K562 (cell line): Measurements from ENCODE around the gene PAX5. TPM values are rescaled to one million over a fixed set of nuclear protein-coding genes. Genes with fewer than 3 reads are reported as not detected.

Experiments
- ATAC-seq: fragments of 200-7000 bp; cut with Tn5 transposase; 3 replicates; pipeline ENCODE4 v1.9.1; 2020; ENCODE audit warnings: moderate library complexity
- BruUV-seq: library from RNA; stranded (reverse); fragments of 400-500 nt; replicated peaks from 2 replicates; lab custom pipeline; 2021; lab: Mats Ljungman, UMichigan
- CTCF ChIA-PET: fragments of 300-600 bp; formaldehyde crosslinking; extraction: SDS; loops from one replicate; lab custom pipeline; 2021; ENCODE audit warnings: low intra/inter-chr PET ratio; lab: Yijun Ruan, JAX
- POLR2A ChIA-PET: fragments of 300-600, 350-650 bp; sonication (Branson Sonifier 250); formaldehyde crosslinking; extraction: SDS; loops from one replicate; lab custom pipeline; 2021; ENCODE audit warnings: antibody characterized with exemption, inconsistent platforms; lab: Yijun Ruan, JAX
- DNase-seq, 4 experiments: peaks; one replicate each; pipeline versions ENCODE4 v3.0.0 to v3.0.0-alpha.2; 2011 to 2018; ENCODE audit warnings: low spot score in 3 of 4, mixed read lengths in 3 of 4; ENCODE audit errors: extremely low read depth in 1 of 4
- FAIRE-seq: peaks from 2 replicates; lab custom pipeline; 2011; peaks lifted over from hg19 to GRCh38; lab: Jason Lieb, UNC
- H2AFZ ChIP-seq: 2 replicates; pipeline ENCODE4 v1.6.0; 2011; ENCODE audit warnings: low read depth, low read length, control low read depth, inconsistent platforms
- H3K27ac ChIP-seq: fragments of 200-600 bp; 3 replicates; pipeline ENCODE4 v1.8.0; 2011; ENCODE audit warnings: low read depth, mild to moderate bottlenecking, control low read depth, inconsistent platforms, low read length, moderate library complexity, mixed read lengths; ENCODE audit errors: extremely low read depth
- H3K27me3 ChIP-seq, 2 experiments: fragments of 300-600 bp in 1 of 2; 2 replicates in 1 of 2; 3 replicates in 1 of 2; pipeline versions ENCODE4 v1.6.0 to v1.8.0; 2011; ENCODE audit warnings: inconsistent platforms in 2 of 2, low read length in 2 of 2, mild to moderate bottlenecking in 1 of 2, mixed read lengths in 1 of 2, moderate library complexity in 1 of 2; ENCODE audit not compliant: control insufficient read depth in 2 of 2, insufficient read depth in 2 of 2
- H3K36me3 ChIP-seq: fragments of 300-600 bp; 3 replicates; pipeline ENCODE4 v1.8.0; 2011; ENCODE audit warnings: mild to moderate bottlenecking, low read length, inconsistent platforms; ENCODE audit not compliant: control insufficient read depth, insufficient read depth
- H3K4me1 ChIP-seq, 2 experiments: fragments of 200-600 bp in 1 of 2; replicated peaks in 1 of 2; 2 replicates in 1 of 2; 3 replicates in 1 of 2; pipeline versions ENCODE4 v1.5.1 to v1.8.0; 2011; ENCODE audit warnings: inconsistent platforms in 2 of 2, low read length in 2 of 2, mild to moderate bottlenecking in 1 of 2, mixed read lengths in 1 of 2, moderate library complexity in 1 of 2; ENCODE audit not compliant: control insufficient read depth in 2 of 2, insufficient read depth in 2 of 2
- H3K4me2 ChIP-seq: 2 replicates; pipeline ENCODE4 v1.6.1; 2011; ENCODE audit warnings: low read length, control low read depth, inconsistent platforms, mixed read lengths; ENCODE audit not compliant: insufficient read depth
- H3K4me3 ChIP-seq: fragments of 200-600 bp; sonication (generic), shearing (Covaris generic); 2 replicates; pipeline ENCODE4 v1.5.1; 2016; ENCODE audit warnings: control low read depth, inconsistent platforms
- H3K79me2 ChIP-seq: fragments of 200-600 bp; 3 replicates; pipeline ENCODE4 v1.8.0; 2011; ENCODE audit warnings: low read length, inconsistent platforms; ENCODE audit not compliant: control insufficient read depth, insufficient read depth
- H3K9ac ChIP-seq, 2 experiments: 2 replicates each; pipeline versions ENCODE4 v1.6.0 to v1.6.1; 2011; ENCODE audit warnings: low read depth in 2 of 2, low read length in 2 of 2, control low read depth in 1 of 2, inconsistent platforms in 1 of 2, mild to moderate bottlenecking in 1 of 2, mixed read lengths in 1 of 2; ENCODE audit not compliant: insufficient read depth in 1 of 2
- H3K9me1 ChIP-seq: one replicate; pipeline ENCODE4 v1.6.0; 2011; ENCODE audit warnings: inconsistent platforms, mild to moderate bottlenecking, low read length, moderate library complexity; ENCODE audit not compliant: control insufficient read depth, insufficient read depth
- H3K9me3 ChIP-seq: replicated peaks from 2 replicates; pipeline ENCODE4 v1.5.1; 2011; ENCODE audit warnings: low read depth, low read length, inconsistent platforms; ENCODE audit not compliant: control insufficient read depth, insufficient read depth
- H4K20me1 ChIP-seq: replicated peaks from 2 replicates; pipeline ENCODE4 v1.6.1; 2011; ENCODE audit warnings: low read length, inconsistent platforms, mixed read lengths; ENCODE audit not compliant: control insufficient read depth, insufficient read depth
- BCOR ChIP-seq: fragments of 450-650 bp; IDR thresholded peaks from 2 replicates; pipeline ENCODE4 v1.6.1; 2016
- CHD1 ChIP-seq: fragments of 200-600 bp; sonication (generic); IDR thresholded peaks from one replicate; pipeline ENCODE4 v1.6.1; 2012; ENCODE audit warnings: mild to moderate bottlenecking, moderate library complexity, low read length, inconsistent platforms
- LEF1 ChIP-seq: fragments of 450-650 bp; IDR thresholded peaks from 2 replicates; pipeline ENCODE4 v1.6.1; 2016; ENCODE audit warnings: mild to moderate bottlenecking
- MTA1 ChIP-seq: fragments of 450-650 bp; IDR thresholded peaks from 2 replicates; pipeline ENCODE4 v1.6.1; 2017; ENCODE audit warnings: borderline replicate concordance
- RAD21 ChIP-seq, 2 experiments: fragments of 250-450 bp in 1 of 2; fragments of 450-650 bp in 1 of 2; sonication (Bioruptor Pico) in 1 of 2; formaldehyde crosslinking in 1 of 2; IDR thresholded peaks in 1 of 2; conservative IDR thresholded peaks in 1 of 2; 2 replicates each; pipeline versions ENCODE4 v1.4.0 to v1.8.0; 2020 to 2022; ENCODE audit warnings: mild to moderate bottlenecking in 2 of 2, moderate library complexity in 1 of 2
- SPI1 ChIP-seq: IDR thresholded peaks from 2 replicates; pipeline ENCODE4 v1.6.1; 2011; ENCODE audit warnings: low read depth, low read length, control low read depth, borderline replicate concordance
- SREBF2 ChIP-seq: sonication (generic); formaldehyde crosslinking; IDR thresholded peaks from 2 replicates; pipeline ENCODE4 v1.4.0; 2020; ENCODE audit warnings: mild to moderate bottlenecking, missing genetic modification reagents
- TSC22D4 ChIP-seq: fragments of 450-650 bp; IDR thresholded peaks from 2 replicates; pipeline ENCODE4 v1.6.1; 2016; ENCODE audit warnings: missing genetic modification characterization, missing biosample characterization, control low read depth
- ZBTB11 ChIP-seq, 3 experiments: fragments of 200-800 bp in 1 of 3; fragments of 250-450 bp in 1 of 3; fragments of 450-650 bp in 1 of 3; sonication (Bioruptor Pico) in 1 of 3; sonication (Bioruptor generic) in 1 of 3; formaldehyde crosslinking in 1 of 3; IDR thresholded peaks; 2 replicates each; pipeline versions ENCODE4 v1.6.1 to v1.8.0; 2016 to 2022; ENCODE audit warnings: mild to moderate bottlenecking in 2 of 3, missing genetic modification characterization in 2 of 3, missing compliant biosample characterization in 1 of 3, moderate library complexity in 1 of 3
- WGBS: fragments of 100-300 bp; shearing (Covaris generic); methylation state at CpG from one replicate; pipeline ENCODE4 v1.1.6; 2016; ENCODE audit warnings: low coverage, mixed read lengths; ENCODE audit not compliant: insufficient coverage; ENCODE audit errors: missing lambda C conversion rate; 5-methylcytosine and 5-hydroxymethylcytosine counted together
- in situ Hi-C: fragments of 300-500 bp; cut with MboI; formaldehyde crosslinking; loops from 4 replicates; pipeline ENCODE4 v1.15.0; 2018; ENCODE audit warnings: inconsistent platforms, mixed read lengths
- intact Hi-C: fragments of 100-400 bp; cut with micrococcal nuclease; formaldehyde crosslinking; loops from 2 replicates; pipeline ENCODE4 v1.14.2; 2022
- polyA plus RNA-seq, 8 experiments: library from polyadenylated mRNA; depleted of rRNA in 4 of 8; stranded (reverse) in 5 of 8; unstranded in 3 of 8; fragments of >200 nt; fragmentation: Nextera tagmentation in 2 of 8; fragmentation: Illumina TruSeq in 1 of 8; extraction: Ambion mirVana in 2 of 8; extraction: Trizol in 1 of 8; gene quantifications; 2 replicates each; pipeline versions ENCODE4 v1.2.1 to v1.2.3, GENCODE V29; 2011 to 2014; ENCODE audit warnings: inconsistent platforms in 1 of 8, missing spikeins in 1 of 8
- total RNA-seq, 7 experiments: library from RNA; depleted of rRNA in 6 of 7; stranded (reverse); fragments of >200 nt in 6 of 7; fragmentation: Illumina TruSeq in 2 of 7; extraction: Trizol in 2 of 7; gene quantifications; 2 replicates each; pipeline versions ENCODE4 v1.2.1 to v1.2.3, GENCODE V29; 2011 to 2021; ENCODE audit warnings: low replicate concordance in 1 of 7
- TF ChIP-seq, protein P1 (sequence below), 3 experiments: IDR thresholded peaks in 2 of 3; conservative IDR thresholded peaks in 1 of 3; 2 replicates each; pipeline ENCODE4 v1.5.1; 2011 to 2012; ENCODE audit warnings: low read length in 3 of 3, mild to moderate bottlenecking in 3 of 3, control low read depth in 2 of 3, improper control_type of control experiment in 1 of 3, inconsistent platforms in 1 of 3, low read depth in 1 of 3, mixed read lengths in 1 of 3, moderate library complexity in 1 of 3; ENCODE audit not compliant: insufficient read depth in 2 of 3
- TF ChIP-seq, protein P2 (sequence below): fragments of 450-650 bp; IDR thresholded peaks from 2 replicates; pipeline ENCODE4 v1.6.1; 2017; ENCODE audit warnings: antibody characterized with exemption, mild to moderate bottlenecking

PAX5 gene
- total and polyA plus RNA-seq, 9 of the 15 experiments (the other 6 are each of a cell fraction or from before 2014, with no cell fraction given), result 0.03 to 0.09 TPM; not detected in 7

DNA sequence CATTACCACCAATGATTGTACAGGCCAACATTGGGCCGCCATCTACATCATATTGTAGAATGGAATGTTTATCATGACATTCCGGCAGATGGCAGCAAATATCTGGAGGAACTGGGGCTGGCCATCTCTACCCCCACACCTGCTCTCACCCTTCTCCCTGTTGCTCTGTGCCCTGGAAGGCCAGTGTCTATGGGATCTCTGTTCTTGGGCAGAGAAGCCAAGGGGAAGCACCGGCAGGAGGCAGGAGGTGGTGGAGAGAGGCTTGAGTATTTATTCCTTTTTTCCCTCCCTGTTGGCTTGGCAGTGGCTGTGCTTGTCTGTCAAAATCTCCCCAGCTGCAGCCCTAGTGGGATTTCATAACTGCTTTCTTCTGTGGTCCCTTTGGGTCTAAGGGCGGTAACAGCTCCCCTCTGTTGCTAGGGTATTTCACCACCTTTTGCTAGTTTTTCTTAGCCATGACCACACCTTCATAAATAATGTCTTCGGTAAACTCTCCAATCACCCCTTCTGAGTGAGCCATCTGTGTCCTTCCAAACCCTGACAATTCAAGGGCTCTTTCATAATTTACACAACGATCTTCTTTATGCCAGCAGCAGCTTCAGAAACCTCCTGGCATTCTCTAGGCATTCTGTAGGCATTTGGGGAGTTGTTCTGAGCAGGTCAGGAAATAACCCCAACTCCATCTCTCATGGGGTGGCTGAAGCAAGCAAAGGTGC lies 235.6 kb downstream of the PAX5 start:
- DNase-seq, result peak; percentile 13 to 33 (median 18)
- Histone ChIP-seq H3K27ac (no peak overlapping the region), H3K4me1 (no peaks in the 10 kb centered on the region), H3K36me3 (no peaks in the 10 kb centered on the region), H2AFZ (no peak overlapping the region), H3K9me3 (no peaks in the 10 kb centered on the region), H3K79me2 (no peaks in the 10 kb centered on the region), H3K9ac (no peak overlapping the region), H3K9me1 (no peaks in the 10 kb centered on the region), H3K4me3 (no peak overlapping the region), H4K20me1 (no peaks in the 10 kb centered on the region), H3K27me3 (peaks cover 5 to 23% of the 10 kb centered on the region in 2 experiments; a peak in 2 of 5 replicates), H3K4me2 (no peak overlapping the region)
- 3% methylated on average over 6 of the region's 6 CpGs for WGBS
- ATAC-seq, result peak; percentile 73
- FAIRE-seq, result no peak
- ChIA-PET POLR2A (no interaction called here), CTCF (no interaction called here)
- intact Hi-C loops (loop anchor here (1.0 to 5.0 kb wide), 2 partner anchors 69 to 193 kb away; no protein-coding TSS in a partner anchor), in situ Hi-C loops (no loop called here)
- no TSS peak for BruUV-seq
- TF ChIP-seq MTA1 (no peak), CHD1 (no peak), TSC22D4 (tag) (no peak), ZBTB11 (CRISPR knock-in tag; IDR thresholded peaks at IDR 0.05) (no peak), RAD21 (CRISPR knock-in tag; conservative IDR thresholded peaks at IDR 0.05 in 1 of 2, IDR thresholded peaks at IDR 0.05 in 1 of 2) (peak in 1 of 2 experiments; percentile 62; a peak in 2 of 4 replicates), SPI1 (no peak), SREBF2 (CRISPR knock-in tag) (no peak), LEF1 (no peak), BCOR (no peak)
- TF ChIP-seq, protein P1, sequence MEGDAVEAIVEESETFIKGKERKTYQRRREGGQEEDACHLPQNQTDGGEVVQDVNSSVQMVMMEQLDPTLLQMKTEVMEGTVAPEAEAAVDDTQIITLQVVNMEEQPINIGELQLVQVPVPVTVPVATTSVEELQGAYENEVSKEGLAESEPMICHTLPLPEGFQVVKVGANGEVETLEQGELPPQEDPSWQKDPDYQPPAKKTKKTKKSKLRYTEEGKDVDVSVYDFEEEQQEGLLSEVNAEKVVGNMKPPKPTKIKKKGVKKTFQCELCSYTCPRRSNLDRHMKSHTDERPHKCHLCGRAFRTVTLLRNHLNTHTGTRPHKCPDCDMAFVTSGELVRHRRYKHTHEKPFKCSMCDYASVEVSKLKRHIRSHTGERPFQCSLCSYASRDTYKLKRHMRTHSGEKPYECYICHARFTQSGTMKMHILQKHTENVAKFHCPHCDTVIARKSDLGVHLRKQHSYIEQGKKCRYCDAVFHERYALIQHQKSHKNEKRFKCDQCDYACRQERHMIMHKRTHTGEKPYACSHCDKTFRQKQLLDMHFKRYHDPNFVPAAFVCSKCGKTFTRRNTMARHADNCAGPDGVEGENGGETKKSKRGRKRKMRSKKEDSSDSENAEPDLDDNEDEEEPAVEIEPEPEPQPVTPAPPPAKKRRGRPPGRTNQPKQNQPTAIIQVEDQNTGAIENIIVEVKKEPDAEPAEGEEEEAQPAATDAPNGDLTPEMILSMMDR (IDR thresholded peaks at IDR 0.05 in 2 of 3, conservative IDR thresholded peaks at IDR 0.05 in 1 of 3; ENCODE audit: insufficient read depth in 2 of 3, low read depth in 1 of 3, low read length in 3 of 3), result peak; percentile 36 to 55 (median 37); a peak in 4 of 6 replicates
- TF ChIP-seq, protein P2, sequence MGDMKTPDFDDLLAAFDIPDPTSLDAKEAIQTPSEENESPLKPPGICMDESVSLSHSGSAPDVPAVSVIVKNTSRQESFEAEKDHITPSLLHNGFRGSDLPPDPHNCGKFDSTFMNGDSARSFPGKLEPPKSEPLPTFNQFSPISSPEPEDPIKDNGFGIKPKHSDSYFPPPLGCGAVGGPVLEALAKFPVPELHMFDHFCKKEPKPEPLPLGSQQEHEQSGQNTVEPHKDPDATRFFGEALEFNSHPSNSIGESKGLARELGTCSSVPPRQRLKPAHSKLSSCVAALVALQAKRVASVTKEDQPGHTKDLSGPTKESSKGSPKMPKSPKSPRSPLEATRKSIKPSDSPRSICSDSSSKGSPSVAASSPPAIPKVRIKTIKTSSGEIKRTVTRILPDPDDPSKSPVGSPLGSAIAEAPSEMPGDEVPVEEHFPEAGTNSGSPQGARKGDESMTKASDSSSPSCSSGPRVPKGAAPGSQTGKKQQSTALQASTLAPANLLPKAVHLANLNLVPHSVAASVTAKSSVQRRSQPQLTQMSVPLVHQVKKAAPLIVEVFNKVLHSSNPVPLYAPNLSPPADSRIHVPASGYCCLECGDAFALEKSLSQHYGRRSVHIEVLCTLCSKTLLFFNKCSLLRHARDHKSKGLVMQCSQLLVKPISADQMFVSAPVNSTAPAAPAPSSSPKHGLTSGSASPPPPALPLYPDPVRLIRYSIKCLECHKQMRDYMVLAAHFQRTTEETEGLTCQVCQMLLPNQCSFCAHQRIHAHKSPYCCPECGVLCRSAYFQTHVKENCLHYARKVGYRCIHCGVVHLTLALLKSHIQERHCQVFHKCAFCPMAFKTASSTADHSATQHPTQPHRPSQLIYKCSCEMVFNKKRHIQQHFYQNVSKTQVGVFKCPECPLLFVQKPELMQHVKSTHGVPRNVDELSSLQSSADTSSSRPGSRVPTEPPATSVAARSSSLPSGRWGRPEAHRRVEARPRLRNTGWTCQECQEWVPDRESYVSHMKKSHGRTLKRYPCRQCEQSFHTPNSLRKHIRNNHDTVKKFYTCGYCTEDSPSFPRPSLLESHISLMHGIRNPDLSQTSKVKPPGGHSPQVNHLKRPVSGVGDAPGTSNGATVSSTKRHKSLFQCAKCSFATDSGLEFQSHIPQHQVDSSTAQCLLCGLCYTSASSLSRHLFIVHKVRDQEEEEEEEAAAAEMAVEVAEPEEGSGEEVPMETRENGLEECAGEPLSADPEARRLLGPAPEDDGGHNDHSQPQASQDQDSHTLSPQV, result no peak
